B cell (primary cell): Measurements from ENCODE around the gene LCE5A. TPM values are rescaled to one million over a fixed set of nuclear protein-coding genes. Genes with fewer than 3 reads are reported as not detected.

Experiments used
- ATAC-seq: fragments of 200-7000 bp; cut with Tn5 transposase; one replicate; pipeline ENCODE4 v1.10.0; 2021; ENCODE audit warnings: low read depth, mild to moderate bottlenecking, moderate number of reproducible peaks, moderate library complexity
- CTCF ChIA-PET: fragments of 350-600 bp; sonication (Branson Sonifier 250); formaldehyde crosslinking; loops from one replicate; lab custom pipeline; 2021; ENCODE audit warnings: antibody characterized with exemption, inconsistent platforms; lab: Charles Lee
- POLR2A ChIA-PET: fragments of 350-600 bp; sonication (Branson Sonifier 250); formaldehyde crosslinking; loops from one replicate; lab custom pipeline; 2021; ENCODE audit warnings: antibody characterized with exemption; lab: Charles Lee
- DNase-seq: peaks from one replicate; pipeline ENCODE4 v3.0.0; 2013
- H2AFZ ChIP-seq: 2 replicates; pipeline ENCODE4 v1.6.1; 2012; ENCODE audit warnings: mild to moderate bottlenecking, low read depth, low read length; ENCODE audit not compliant: insufficient read depth, poor library complexity, severe bottlenecking
- H3K27ac ChIP-seq, 2 donors: 1 replicate in 1 of 2; 2 replicates in 1 of 2; pipeline ENCODE4 v1.5.1; 2012 to 2013; ENCODE audit warnings: low read length in 2 of 2, mild to moderate bottlenecking in 2 of 2, moderate library complexity in 1 of 2
- H3K27me3 ChIP-seq, 4 experiments: fragments of 200-600 bp in 1 of 4; sonication (generic) in 1 of 4; replicated peaks in 1 of 4; 1 replicate in 2 of 4; 2 replicates in 2 of 4; pipeline versions ENCODE4 v1.6.1 to v1.7.0; 2013 to 2016; ENCODE audit warnings: low read length in 3 of 4, mild to moderate bottlenecking in 2 of 4, mixed read lengths in 1 of 4, moderate library complexity in 1 of 4; ENCODE audit not compliant: insufficient read depth in 4 of 4, control insufficient read depth in 3 of 4; ENCODE audit errors: control extremely low read depth in 1 of 4
- H3K36me3 ChIP-seq, 2 experiments: replicated peaks in 1 of 2; 1 replicate in 1 of 2; 2 replicates in 1 of 2; pipeline versions ENCODE4 v1.6.1 to v1.7.1; 2013; ENCODE audit warnings: low read length in 1 of 2; ENCODE audit not compliant: insufficient read depth in 2 of 2, control insufficient read depth in 1 of 2; ENCODE audit errors: control extremely low read depth in 1 of 2, extremely low read depth in 1 of 2
- H3K4me1 ChIP-seq, 2 donors: fragments of 200-600 bp in 1 of 2; sonication (generic) in 1 of 2; 1 replicate in 1 of 2; 2 replicates in 1 of 2; pipeline versions ENCODE4 v1.5.1 to v1.6.1; 2013 to 2017; ENCODE audit warnings: low read length in 2 of 2; ENCODE audit not compliant: control insufficient read depth in 2 of 2, insufficient read depth in 2 of 2
- H3K4me2 ChIP-seq: replicated peaks from 2 replicates; pipeline ENCODE3; 2012; ENCODE audit warnings: mild to moderate bottlenecking, low read depth, low read length; ENCODE audit not compliant: poor library complexity, severe bottlenecking
- H3K4me3 ChIP-seq, 5 experiments: fragments of 200-600 bp in 1 of 5; sonication (generic) in 1 of 5; 1 replicate in 3 of 5; 2 replicates in 2 of 5; pipeline versions ENCODE4 v1.5.1 to v1.7.0; 2011 to 2016; ENCODE audit warnings: low read length in 4 of 5, mild to moderate bottlenecking in 4 of 5, low read depth in 2 of 5, control low read depth in 1 of 5, moderate library complexity in 1 of 5; ENCODE audit not compliant: insufficient read depth in 1 of 5; ENCODE audit errors: control extremely low read depth in 1 of 5, extremely low read depth in 1 of 5
- H3K79me2 ChIP-seq: fragments of 200-600 bp; sonication (generic); one replicate; pipeline ENCODE4 v1.6.0; 2016; ENCODE audit warnings: low read length; ENCODE audit not compliant: control insufficient read depth, insufficient read depth
- H3K9ac ChIP-seq: fragments of 200-600 bp; sonication (generic); 2 replicates; pipeline ENCODE4 v1.6.1; 2017; ENCODE audit warnings: mild to moderate bottlenecking, low read length, moderate library complexity
- H3K9me3 ChIP-seq, 3 donors: one replicate each; pipeline versions ENCODE4 v1.6.1 to v1.7.1; 2013; ENCODE audit warnings: low read length in 2 of 3; ENCODE audit not compliant: control insufficient read depth in 2 of 3, insufficient read depth in 1 of 3; ENCODE audit errors: control extremely low read depth in 1 of 3
- H4K20me1 ChIP-seq: 2 replicates; pipeline ENCODE4 v1.6.0; 2012; ENCODE audit warnings: mild to moderate bottlenecking, low read length; ENCODE audit not compliant: insufficient read depth, control insufficient read depth, poor library complexity, severe bottlenecking
- H3K27ac Mint-ChIP-seq: one replicate; pipeline ENCODE4 v1.8.0; 2021; ENCODE audit warnings: mixed read lengths
- H3K27me3 Mint-ChIP-seq: one replicate; pipeline ENCODE4 v1.8.0; 2021; ENCODE audit warnings: mixed read lengths
- H3K4me1 Mint-ChIP-seq: one replicate; pipeline ENCODE4 v1.8.0; 2021; ENCODE audit warnings: mixed read lengths
- H3K4me3 Mint-ChIP-seq: one replicate; pipeline ENCODE4 v1.8.0; 2021; ENCODE audit warnings: mixed read lengths
- H3K9me3 Mint-ChIP-seq: one replicate; pipeline ENCODE4 v1.8.0; 2022; ENCODE audit warnings: mixed read lengths; ENCODE audit not compliant: insufficient read depth
- EZH2 ChIP-seq: IDR thresholded peaks from 2 replicates; pipeline ENCODE4 v1.6.1; 2012; ENCODE audit warnings: borderline replicate concordance, low read depth, mild to moderate bottlenecking, moderate library complexity, low read length; ENCODE audit not compliant: insufficient read depth, poor library complexity, severe bottlenecking
- WGBS: methylation state at CpG from one replicate; pipeline ENCODE4 v1.1.5; 2013; ENCODE audit warnings: missing lambda C conversion rate; ENCODE audit not compliant: insufficient coverage; 5-methylcytosine and 5-hydroxymethylcytosine counted together
- intact Hi-C: fragments of 100-400 bp; cut with micrococcal nuclease; formaldehyde crosslinking; loops from one replicate; pipeline ENCODE4 v1.10.0; 2022
- polyA plus RNA-seq: library from polyadenylated mRNA; depleted of rRNA; stranded (reverse); fragments of >200 nt; gene quantifications from 2 replicates; pipeline ENCODE4 v1.2.3, GENCODE V29; 2012
- total RNA-seq, 2 donors: library from RNA; stranded (reverse); fragments of 120-200 nt in 1 of 2; gene quantifications; 1 replicate in 1 of 2; 2 replicates in 1 of 2; pipeline versions ENCODE4 v1.2.3 to v1.2.4, GENCODE V29; 2013 to 2022
- TF ChIP-seq, protein P1 (sequence below): fragments of 200-600 bp; IDR thresholded peaks from one replicate; pipeline ENCODE4 v1.8.0; 2022; ENCODE audit warnings: antibody characterized with exemption, mild to moderate bottlenecking

Gene LCE5A
- total and polyA plus RNA-seq, 2 donors (not counting 1 experiment from before 2014, with no cell fraction given): not detected

- H3K9me3 ChIP-seq: no peaks in the 10 kb centered on the region
- ChIA-PET POLR2A (no interaction called here), CTCF (no interaction called here)
- intact Hi-C loops: no loop called here
- no peaks in the 10 kb centered on the region for H3K79me2 ChIP-seq
- DNase-seq (no peak), ATAC-seq (no peak)
- peaks cover 0 to 3% (median 0%) of the 10 kb centered on the region in 4 experiments for H3K27me3 ChIP-seq
- no peaks in the 10 kb centered on the region for H3K4me1 ChIP-seq
- no peaks in the 10 kb centered on the region for H3K4me1 Mint-ChIP-seq
- no peak overlapping the region for H2AFZ ChIP-seq
- H3K9me3 Mint-ChIP-seq: no peaks in the 10 kb centered on the region
- H3K4me2 ChIP-seq: no peak overlapping the region
- peaks cover 38% of the 10 kb centered on the region for H3K27me3 Mint-ChIP-seq
- no peaks in the 10 kb centered on the region for H3K36me3 ChIP-seq
- no peak overlapping the region for H3K4me3 ChIP-seq
- no peak overlapping the region for H3K9ac ChIP-seq
- no CpG with 5 or more reads among the region's 2 CpGs for WGBS
- no peak overlapping the region for H3K27ac Mint-ChIP-seq
- TF ChIP-seq EZH2: no peak
- TF ChIP-seq, protein P1, sequence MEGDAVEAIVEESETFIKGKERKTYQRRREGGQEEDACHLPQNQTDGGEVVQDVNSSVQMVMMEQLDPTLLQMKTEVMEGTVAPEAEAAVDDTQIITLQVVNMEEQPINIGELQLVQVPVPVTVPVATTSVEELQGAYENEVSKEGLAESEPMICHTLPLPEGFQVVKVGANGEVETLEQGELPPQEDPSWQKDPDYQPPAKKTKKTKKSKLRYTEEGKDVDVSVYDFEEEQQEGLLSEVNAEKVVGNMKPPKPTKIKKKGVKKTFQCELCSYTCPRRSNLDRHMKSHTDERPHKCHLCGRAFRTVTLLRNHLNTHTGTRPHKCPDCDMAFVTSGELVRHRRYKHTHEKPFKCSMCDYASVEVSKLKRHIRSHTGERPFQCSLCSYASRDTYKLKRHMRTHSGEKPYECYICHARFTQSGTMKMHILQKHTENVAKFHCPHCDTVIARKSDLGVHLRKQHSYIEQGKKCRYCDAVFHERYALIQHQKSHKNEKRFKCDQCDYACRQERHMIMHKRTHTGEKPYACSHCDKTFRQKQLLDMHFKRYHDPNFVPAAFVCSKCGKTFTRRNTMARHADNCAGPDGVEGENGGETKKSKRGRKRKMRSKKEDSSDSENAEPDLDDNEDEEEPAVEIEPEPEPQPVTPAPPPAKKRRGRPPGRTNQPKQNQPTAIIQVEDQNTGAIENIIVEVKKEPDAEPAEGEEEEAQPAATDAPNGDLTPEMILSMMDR: no peak
- H3K27ac ChIP-seq: no peak overlapping the region
- no peaks in the 10 kb centered on the region for H4K20me1 ChIP-seq
- no peak overlapping the region for H3K4me3 Mint-ChIP-seq
These were observed 29.3 kb downstream of the LCE5A start for GRCh38 chr1:152539901-152540300.

DNA sequence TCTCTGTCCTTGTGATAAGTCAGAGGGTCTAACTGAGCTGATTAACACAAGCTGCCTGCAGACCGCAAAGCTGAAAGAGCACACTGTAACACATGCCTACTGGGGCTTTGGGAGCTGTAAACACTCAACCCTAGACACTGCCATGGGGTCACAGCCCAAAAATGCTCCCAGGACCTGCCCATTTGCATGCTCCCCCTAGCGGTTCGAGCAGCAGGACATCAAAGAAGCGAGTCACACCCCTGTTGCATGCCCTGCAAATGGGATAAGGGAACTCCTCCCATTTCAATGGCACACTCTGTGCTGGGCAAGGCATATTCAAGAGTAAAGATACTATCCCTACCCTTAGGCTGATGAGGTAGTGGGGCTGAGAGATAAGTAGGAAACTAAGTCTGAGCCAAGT lies 33.2 kb downstream of the LCE5A start:
- H3K79me2 ChIP-seq: no peaks in the 10 kb centered on the region
- no peak overlapping the region for H3K4me3 ChIP-seq
- no peaks in the 10 kb centered on the region for H3K9me3 Mint-ChIP-seq

More for the DNA sequence above, 33.2 kb downstream of the LCE5A start:
- 50% methylated on average over 4 of the region's 4 CpGs for WGBS
- no peak overlapping the region for H3K27ac ChIP-seq
- Mint-ChIP-seq H3K27ac (no peak overlapping the region), H3K4me3 (no peak overlapping the region), H3K27me3 (peaks cover 31% of the 10 kb centered on the region), H3K4me1 (no peaks in the 10 kb centered on the region)
- H3K9ac ChIP-seq: no peak overlapping the region
- no peak for ATAC-seq
- no peaks in the 10 kb centered on the region for H4K20me1 ChIP-seq
- no peaks in the 10 kb centered on the region for H3K36me3 ChIP-seq
- intact Hi-C loops: no loop called here
- H3K27me3 ChIP-seq: no peaks in the 10 kb centered on the region
- H2AFZ ChIP-seq: no peak overlapping the region
- ChIA-PET CTCF (no interaction called here), POLR2A (no interaction called here)
- no peaks in the 10 kb centered on the region for H3K4me1 ChIP-seq
- H3K9me3 ChIP-seq: peaks cover 0 to 6% (median 0%) of the 10 kb centered on the region in 3 donors
- no peak overlapping the region for H3K4me2 ChIP-seq
- TF ChIP-seq, protein P1: no peak
- TF ChIP-seq EZH2: no peak
- no peak for DNase-seq
